CD4-positive, alpha-beta T cell treated with Interferon gamma for 1 hour (primary cell): Measurements from ENCODE around the gene ZNF474.

Experiments
- DNase-seq: peaks from one replicate; pipeline ENCODE4 v3.0.0-alpha.2; 2020

Gene ZNF474

GRCh38 chr5:122183098-122183787 lies 53.9 kb downstream of the ZNF474 start:
- no peak for DNase-seq

- no peak for DNase-seq
Measured at GRCh38 chr5:122183788-122184170, 54.4 kb downstream of the ZNF474 start.

GRCh38 chr5:122184676-122185255 lies 55.4 kb downstream of the ZNF474 start:
- DNase-seq: no peak

GRCh38 chr5:122187426-122187825 lies 58.1 kb downstream of the ZNF474 start:
- no peak for DNase-seq

GRCh38 chr5:122190156-122190555 lies 60.8 kb downstream of the ZNF474 start:
- no peak for DNase-seq

- DNase-seq: no peak
Measured at GRCh38 chr5:122192497-122193496, 63.5 kb downstream of the ZNF474 start.

- no peak for DNase-seq
Measured at GRCh38 chr5:122195802-122196394, 66.6 kb downstream of the ZNF474 start.

- no peak for DNase-seq
Measured at GRCh38 chr5:122199146-122199545, 69.8 kb downstream of the ZNF474 start.

- no peak for DNase-seq
Measured at GRCh38 chr5:122200450-122200849, 71.1 kb downstream of the ZNF474 start.

GRCh38 chr5:122200865-122201264 lies 71.5 kb downstream of the ZNF474 start:
- DNase-seq: no peak

GRCh38 chr5:122201365-122201764 lies 72.0 kb downstream of the ZNF474 start:
- no peak for DNase-seq

GRCh38 chr5:122202952-122203351 lies 73.6 kb downstream of the ZNF474 start:
- DNase-seq: no peak
